ENCODE data around the gene TMEM141.

Gene TMEM141

GRCh38 chr9:136825295-136826187 lies 34.4 kb downstream of the TMEM141 start:
- no peak for DNase-seq (ENCODE audit: low read depth)
- no peak for TF ChIP-seq CTCF (conservative IDR thresholded peaks at IDR 0.05; ENCODE audit: low read length)
- H3K4me3 ChIP-seq (ENCODE audit: low read length) = no peak overlapping the region

- no peak overlapping the region for H3K4me3 ChIP-seq (ENCODE audit: low read length)
- DNase-seq (ENCODE audit: low read depth) = no peak
- TF ChIP-seq CTCF (conservative IDR thresholded peaks at IDR 0.05; ENCODE audit: low read length) = no peak
Observed at GRCh38 chr9:136826188-136826541, 35.0 kb downstream of the TMEM141 start.

GRCh38 chr9:136826703-136827582 lies 35.8 kb downstream of the TMEM141 start:
- no peak for TF ChIP-seq CTCF (conservative IDR thresholded peaks at IDR 0.05; ENCODE audit: low read length)
- no peak for DNase-seq (ENCODE audit: low read depth)
- H3K4me3 ChIP-seq (ENCODE audit: low read length) = no peak overlapping the region

- no peak for DNase-seq (ENCODE audit: low read depth)
- no peak for TF ChIP-seq CTCF (conservative IDR thresholded peaks at IDR 0.05; ENCODE audit: low read length)
- H3K4me3 ChIP-seq (ENCODE audit: low read length) = no peak overlapping the region
Observed at GRCh38 chr9:136827794-136828473, 36.8 kb downstream of the TMEM141 start.

- no peak overlapping the region for H3K4me3 ChIP-seq (ENCODE audit: low read length)
- TF ChIP-seq CTCF (conservative IDR thresholded peaks at IDR 0.05; ENCODE audit: low read length) = no peak
- DNase-seq (ENCODE audit: low read depth) = no peak
Observed at GRCh38 chr9:136828474-136829140, 37.5 kb downstream of the TMEM141 start.

GRCh38 chr9:136829412-136829811 lies 38.3 kb downstream of the TMEM141 start:
- no peak for TF ChIP-seq CTCF (conservative IDR thresholded peaks at IDR 0.05; ENCODE audit: low read length)
- DNase-seq (ENCODE audit: low read depth) = no peak
- H3K4me3 ChIP-seq (ENCODE audit: low read length) = no peak overlapping the region

All from AG10803 (cell line).